ENCODE data around the gene LRSAM1.

LRSAM1 gene

DNA sequence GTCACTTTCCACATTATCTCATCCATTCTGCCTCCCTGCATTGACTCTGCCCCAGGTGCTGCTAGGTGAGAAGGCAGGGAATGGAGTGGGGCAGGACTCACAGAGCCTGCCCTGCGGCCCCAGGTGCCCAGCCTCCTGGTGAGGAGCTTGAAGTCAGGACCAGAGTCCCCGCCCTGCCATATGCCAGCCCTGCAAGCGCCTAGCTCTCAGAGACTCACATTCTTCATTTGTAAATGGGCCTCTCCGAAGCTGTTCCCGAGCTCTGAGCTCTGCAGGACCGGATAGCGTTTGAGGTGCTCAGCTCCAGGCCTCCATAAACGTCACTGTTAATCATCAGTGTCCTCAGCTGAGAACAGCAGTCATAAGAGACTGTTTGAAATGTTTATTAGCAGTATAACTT, 85.7 kb downstream of the LRSAM1 start:
- DNase-seq, result no peak

DNA sequence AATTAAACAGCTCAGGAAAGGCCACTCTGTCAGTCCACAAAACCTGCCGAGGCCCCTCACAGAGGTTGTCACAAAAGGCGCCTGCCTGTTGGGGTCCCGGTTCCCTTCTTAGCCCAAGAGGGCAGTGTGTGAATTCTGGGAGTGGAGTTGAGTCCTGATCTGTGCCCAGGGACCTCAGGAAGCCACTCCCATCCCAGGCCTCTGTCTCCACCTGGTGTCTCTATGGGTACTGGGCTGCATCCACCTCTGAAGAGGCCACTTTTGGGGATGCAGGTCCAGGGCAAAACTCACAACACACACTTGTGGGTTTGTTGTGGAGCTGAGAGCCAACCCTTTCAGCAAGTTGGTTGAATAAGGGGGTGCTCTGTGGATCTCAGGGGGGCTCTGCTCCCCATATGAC, 86.5 kb downstream of the LRSAM1 start:
- no peak for DNase-seq

DNA sequence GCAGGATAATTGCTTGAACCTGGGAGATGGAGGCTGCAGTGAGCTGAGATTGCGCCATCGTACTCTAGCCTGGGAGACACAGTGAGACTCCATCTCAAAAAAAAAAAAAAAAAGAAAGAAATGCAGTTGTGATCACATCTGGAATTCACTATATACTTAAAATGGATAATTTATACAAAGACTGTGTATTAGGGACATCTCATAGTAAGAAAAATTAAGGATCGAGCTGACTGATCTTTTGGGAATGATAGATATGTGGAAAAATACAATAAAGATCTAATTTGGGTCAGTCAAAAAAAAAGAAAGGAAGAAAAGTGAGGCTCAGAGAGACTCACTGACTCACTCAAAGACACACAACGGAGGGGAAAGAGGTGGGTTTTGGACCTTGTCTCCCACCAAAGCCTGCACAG, 87.5 kb downstream of the LRSAM1 start:
- no peak for DNase-seq

DNA sequence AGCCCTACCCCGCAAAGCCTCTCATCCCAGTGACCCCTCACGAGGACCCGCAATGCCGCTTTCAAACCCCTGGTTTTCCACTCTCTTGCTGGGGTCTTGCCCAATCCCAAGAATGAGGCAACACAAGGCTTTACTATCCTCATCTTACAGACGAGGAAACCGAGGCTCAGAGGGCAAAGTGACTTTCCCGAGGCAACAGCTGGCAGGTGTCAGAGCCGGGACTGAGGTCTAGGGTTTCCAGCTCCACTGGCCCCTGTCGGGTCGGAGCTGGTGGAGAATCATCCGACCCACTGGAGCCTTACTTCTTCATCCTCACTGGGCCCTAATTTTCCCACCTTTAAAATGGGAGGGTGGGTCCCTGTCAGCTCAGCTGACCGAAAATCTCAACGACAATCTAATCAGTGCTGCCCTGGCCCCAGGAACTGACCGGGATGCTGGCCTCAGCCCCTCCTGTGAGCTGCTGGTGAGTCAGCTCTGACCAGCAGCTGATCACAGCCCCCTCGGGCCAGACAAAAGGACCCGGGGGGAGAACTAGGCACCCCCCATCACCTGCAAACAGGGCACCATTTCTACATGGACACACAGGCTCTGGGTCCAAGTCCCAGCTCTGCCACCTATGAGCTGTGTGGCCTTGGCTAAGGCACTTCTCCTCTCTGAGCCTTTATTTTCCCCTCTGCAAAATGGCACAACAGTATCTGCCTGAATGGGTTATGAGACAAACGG, 88.1 kb downstream of the LRSAM1 start:
- DNase-seq, result no peak

DNA sequence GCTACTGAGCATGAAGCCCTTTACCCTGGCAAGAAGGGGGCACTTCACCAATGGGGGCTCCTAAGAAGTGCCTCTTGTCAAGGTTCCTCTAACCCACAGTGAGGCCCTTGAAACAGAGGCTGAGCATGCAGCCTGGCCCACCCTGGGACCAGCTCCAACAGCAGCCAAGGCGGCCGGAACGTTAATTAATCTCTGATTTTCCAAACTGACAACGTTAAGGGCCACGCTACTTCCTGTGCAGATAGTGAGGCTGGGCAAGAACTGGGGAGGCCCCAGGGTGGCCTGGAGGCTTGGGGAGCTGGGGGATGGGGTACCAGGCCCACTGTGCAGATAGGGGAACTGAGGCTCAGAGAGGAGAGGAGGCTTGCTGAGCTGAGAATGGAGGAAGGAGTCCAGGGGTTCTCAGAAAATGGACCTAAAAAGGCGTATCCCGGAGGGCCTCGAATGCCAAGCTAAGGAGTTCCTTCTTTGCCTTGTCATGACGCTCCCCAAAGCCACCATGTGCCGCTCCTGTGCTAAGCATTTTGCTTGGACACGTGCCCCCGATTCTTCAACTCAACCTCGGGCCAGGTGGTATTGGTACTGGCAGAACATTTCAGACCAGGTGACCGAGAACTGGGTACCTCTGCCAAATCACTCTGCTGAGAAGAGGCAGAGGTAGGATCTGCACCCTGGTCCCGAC, 88.8 kb downstream of the LRSAM1 start:
- no peak for DNase-seq

DNA sequence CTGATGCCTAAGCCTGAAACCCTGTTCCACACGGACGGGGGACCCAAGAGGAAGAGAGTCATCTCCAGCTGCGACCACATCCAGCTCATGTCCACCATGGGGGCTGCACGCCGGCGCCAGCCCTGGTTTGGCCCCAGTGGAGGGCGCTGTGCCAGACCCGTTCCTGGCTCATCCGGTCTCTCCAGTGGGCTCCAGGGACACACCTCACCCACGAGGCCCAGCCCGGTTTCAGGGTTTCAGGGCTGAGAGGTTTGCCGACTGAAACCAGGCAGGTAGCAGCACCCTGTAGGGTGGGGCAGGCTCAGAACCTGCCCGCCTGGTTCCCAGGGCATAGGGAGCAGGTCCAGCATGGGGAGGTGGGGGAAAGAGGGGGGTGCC, 89.3 kb downstream of the LRSAM1 start:
- DNase-seq, result no peak

DNA sequence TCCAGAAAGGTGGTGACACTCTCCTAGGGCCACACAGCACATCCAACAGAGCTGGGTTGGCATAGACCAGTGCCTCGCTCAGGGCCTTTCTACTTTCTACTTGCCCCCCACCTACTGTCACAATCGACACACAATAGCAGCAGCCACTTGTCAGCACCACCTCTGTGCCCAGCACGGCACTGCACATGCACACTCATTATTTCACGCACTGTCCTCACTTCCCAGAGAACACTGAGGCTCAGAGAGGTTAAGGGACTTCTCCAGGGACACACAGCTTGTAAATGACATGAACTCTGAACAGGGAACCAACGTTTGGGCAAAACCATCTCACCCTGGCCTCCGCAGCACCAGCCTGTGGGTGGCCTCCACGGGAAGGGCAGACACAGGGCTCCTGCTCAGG, 89.9 kb downstream of the LRSAM1 start:
- DNase-seq, result no peak

DNA sequence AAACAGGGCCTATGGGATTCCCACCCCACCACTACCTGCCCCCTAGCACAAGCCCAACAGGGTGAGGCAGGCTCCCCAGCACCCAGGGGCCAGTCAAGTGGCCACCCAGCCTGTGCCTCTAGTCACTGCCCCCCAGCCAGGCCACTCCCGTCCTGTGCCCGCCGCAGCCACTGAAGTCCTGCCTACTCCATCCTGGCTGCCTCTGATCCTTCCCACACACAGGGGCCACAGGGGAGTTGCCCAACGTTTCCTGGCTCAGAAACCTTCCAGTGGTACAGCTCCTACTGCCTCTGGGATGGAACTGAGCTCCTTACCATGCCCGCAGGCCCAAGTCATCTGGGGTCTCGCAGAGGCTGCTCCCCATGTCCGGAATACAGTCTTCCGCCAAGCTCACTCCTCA, 90.6 kb downstream of the LRSAM1 start:
- no peak for DNase-seq

DNA sequence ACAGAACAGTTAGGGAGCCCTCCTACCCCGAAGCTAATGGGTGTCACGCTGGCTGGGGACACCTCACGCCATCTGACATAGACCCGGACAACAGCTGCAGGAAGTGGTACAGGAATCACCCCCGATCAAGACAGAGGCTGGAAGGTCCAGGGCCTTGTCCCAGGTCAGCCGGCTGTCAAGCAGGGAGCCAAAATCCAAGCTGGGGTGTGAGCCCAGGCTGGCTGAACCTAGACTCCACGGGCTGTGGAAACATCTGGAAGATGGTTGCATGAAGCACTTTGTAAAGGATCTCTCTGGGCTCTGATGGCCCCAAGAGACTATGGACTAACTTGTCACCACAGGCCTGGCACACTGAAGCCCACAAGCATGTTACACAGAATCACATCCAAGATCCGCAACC, 91.9 kb downstream of the LRSAM1 start:
- DNase-seq, result no peak

DNA sequence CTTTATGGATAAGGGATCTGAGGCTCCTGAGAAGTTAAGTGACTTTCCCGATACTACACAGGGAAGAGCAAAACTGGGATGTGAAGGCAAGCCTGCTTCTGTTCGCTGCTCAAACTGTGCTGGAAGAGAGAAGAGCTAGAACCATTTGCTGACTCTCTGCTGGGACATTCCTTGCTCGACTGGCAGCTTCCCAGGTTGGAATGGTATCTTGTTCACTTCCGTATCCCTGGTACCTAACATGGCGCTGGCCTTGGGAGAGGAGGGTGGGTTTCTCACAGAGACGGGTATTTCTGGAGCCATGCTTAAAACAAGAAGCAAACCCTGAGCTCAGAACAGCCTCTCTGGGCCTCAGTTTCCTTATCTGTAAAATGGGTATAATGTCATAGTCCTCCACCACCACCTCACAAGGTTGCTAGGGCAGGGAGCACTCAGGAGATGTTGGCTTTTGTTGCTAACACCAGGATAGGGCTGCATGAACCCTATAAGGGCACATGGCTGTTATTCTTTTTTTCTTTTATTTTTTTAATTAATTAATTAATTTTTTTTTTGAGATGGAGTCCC, 92.7 kb downstream of the LRSAM1 start:
- no peak for DNase-seq

DNA sequence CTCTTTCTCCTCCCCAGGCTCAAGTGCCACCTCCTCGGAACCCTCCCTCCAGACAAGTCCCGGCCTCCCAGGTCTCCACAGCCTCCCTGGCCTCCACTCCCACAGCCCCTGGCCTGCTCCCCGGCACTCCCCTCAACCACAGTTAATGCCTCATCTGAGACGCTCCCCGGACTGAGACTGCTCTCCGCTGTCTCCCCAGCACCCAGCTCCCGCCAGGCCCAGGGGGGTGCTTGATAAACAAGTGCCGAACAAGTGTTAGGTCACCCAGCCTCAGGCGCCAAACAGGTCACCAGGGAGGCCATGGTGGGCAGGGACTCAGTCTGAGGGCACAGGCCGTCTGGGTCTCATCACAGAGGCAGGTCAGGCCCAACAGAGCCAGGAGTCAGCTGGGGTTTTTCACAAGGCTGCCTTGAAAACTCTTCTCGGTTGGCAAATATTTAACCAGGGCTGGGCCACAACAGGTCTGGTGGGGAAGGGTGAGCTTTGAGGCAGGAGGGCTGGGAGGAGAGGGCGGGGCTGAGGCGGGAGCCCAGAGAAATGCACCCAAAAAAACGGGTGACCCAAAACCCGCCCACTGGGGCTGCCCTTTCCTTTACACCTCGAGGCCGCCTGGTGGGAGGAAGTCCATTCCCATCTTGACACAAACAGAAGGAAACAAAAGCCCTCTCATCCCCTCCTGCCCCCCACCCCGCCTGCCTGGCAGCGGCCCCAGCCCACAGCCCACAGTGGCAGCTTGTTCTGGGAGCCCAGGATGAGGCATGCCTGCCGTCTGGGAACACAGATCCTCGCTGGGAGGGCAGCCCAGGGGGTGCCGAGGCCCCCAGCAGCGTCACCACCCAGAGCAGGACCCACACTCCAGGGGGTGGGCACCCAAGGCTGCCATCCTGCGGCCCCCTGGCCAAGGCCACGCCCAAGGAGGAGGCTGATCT, 94.2 kb downstream of the LRSAM1 start:
- DNase-seq, result no peak

DNA sequence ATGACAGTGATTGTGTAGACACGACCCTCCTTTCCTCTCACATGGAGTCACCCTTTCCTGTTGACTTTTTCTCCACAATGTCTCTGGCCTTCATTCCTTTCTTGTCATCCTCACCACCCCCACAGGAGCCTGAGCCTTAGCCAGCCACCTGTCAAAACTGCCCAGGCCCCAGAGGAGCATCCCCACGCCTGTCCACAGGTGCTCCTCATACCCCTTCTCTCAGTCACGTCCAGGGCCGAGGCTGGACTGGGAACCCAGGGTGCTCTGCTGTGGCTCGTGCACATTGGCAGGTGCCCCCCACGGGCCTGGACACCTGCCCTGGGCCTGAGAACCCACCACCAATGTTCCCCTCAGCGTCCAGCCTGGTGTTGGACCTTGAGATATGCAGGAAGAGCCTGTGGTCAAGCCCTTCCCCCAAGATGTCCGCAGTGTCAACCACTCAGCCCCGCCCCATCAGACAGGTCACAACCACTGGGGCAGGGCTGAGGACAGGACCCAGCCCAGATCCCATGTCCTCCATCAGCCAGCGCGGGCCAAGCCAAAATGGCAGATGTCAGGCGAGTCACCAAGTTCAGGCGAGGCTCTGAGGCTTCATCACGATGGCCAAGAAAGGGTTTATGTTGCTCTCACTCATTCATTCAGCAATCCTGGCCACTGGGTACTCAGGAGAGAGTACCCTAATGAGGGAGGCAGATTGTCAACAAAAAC, 95.0 kb downstream of the LRSAM1 start:
- no peak for DNase-seq

DNA sequence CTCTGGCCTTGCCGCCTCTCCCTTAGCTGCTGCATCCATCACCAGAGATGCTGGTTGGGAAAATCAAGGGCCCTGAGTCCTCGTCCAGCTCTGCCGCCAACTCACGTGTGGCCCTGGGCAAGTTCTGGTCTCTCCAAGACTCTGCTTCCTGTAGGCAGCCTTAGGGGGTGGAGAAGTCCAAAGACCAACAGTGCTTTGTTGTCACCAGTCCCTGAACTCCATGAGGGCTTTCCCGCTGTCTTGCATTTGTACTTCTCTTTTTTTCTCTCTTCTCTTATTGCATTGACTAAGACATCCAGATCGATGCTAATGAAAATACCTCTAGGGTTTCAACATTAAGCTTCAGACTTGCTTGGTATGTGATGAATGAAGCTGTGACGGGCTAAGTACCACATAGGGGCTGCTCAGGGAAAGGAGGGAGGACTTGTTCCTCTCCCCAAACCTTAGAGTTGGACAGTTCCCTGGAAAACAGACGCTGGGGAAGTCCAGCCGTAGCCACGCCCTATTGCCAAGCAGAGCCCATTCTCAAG, 97.1 kb downstream of the LRSAM1 start:
- no peak for DNase-seq

DNA sequence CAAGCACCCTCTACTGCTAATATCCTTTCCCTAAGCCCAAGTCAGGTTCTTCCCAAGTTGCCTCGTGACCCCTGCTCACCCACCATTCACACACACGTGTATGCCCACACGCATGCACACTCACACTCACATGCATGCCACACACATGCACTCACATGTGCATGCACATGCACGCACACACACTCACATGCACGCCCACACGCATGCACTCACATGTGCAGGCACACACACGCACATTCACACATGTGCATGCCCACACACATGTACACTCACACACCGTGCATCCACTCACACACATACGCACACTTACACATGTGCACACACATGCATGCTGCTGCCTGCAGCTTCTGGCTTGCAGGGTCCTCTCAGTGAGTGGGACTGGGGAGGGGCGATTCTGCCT, 97.9 kb downstream of the LRSAM1 start:
- DNase-seq, result no peak

DNA sequence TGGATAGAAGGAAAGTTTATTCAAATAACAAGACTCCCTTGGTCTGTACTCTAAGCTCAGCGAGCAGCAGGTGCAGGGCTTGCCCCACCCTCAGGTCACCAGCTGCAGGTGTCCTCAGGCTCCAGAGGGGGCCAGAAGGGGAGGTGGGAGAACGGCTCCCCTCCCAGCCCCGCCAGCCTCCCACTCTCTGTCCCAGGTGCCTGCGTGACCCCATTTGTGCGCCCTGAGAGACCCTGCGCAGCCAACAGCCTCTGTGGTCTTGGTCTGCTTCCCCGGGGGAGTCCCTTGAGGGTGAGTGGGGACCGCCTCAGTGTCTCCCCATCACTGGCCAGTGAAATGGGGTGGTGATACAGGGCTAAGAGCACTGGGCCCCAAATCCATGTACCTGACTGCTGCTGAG, 98.4 kb downstream of the LRSAM1 start:
- no peak for DNase-seq

DNA sequence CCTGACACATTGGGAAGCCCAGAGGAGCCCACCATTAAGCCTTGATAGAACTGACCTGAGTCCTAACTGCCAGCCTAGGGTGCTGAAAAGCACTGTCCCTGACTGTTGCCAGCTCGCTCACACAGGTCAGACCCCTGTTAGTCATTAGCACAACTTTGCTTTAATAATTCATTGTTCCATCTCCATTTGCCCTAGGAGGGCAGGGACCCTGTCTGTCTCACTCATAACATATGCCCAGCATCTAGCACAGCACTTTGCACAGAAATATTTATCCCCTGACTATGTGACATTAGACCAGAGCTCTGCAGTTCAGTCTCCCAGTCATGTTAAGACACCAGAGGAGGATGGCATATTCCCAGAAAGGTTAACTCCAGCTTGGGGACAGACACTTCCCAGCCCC, 99.0 kb downstream of the LRSAM1 start:
- no peak for DNase-seq

DNA sequence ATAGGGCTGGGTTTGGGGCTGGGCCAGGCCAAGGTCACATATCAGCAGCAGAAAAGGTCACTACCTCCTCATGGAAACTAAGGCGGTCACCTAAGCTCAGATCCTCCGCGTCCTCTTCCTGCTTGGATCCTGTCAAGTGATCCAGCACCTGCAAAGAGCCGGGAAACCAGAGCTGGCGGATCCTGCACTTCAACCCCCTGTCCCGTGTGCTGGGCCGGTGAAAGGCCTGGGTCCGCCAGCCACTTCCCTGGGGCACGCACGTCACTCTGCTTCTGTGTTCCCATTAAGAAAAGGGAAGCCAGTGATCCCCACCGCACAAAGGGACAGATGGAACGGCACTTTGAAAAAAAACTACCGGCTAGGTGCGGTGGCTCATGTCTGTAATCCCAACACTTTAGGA, 99.4 kb downstream of the LRSAM1 start:
- DNase-seq, result no peak
